HG03039 (cell line): ENCODE data around the gene C11orf58.

Experiments used
- ATAC-seq: cut with Tn5 transposase; IDR thresholded peaks from one replicate; pipeline ENCODE4 v1.9.1; 2021; ENCODE audit warnings: mild to moderate bottlenecking, moderate library complexity; ENCODE audit not compliant: unreplicated experiment

The C11orf58 gene

DNA sequence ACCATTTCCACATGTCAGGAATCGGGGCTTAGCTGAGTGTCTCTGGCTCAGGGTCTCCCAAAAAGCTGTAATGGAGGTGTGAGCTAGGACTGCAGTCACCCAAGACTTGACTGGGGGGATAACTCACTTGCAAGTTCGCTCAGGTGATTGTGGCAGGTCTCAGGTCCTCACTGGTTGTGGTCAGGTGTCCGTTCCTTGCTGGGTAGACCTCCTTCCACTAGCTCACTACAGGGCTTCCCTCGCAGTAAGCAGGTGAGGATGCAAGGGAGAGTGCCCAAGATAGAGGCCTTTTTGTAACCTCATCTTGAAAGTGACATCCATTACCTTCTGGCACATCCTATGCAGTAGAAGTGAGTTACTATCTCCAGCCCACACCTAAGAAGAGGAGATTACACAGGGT is 29.5 kb downstream of the C11orf58 start:
- no peak for ATAC-seq

DNA sequence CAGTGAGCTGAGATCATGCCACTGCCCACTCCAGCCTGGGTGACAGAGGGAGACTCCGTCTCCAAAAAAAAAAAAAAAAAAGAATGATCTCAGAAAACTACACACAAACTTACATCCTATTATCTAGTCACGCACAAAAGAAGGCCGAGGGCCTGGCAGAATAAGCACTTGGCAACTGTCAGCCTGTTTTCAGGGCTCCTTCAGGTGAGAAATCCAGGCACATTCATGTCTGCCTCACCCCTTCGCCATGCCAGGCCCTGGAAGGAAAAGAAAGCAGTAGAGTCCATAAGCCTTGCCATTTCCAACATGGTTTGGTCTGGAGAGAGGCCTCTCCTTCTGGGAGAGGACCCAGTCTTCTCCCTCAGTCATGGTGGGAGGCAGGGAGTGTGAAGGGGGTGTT is 30.9 kb downstream of the C11orf58 start:
- ATAC-seq = no peak

DNA sequence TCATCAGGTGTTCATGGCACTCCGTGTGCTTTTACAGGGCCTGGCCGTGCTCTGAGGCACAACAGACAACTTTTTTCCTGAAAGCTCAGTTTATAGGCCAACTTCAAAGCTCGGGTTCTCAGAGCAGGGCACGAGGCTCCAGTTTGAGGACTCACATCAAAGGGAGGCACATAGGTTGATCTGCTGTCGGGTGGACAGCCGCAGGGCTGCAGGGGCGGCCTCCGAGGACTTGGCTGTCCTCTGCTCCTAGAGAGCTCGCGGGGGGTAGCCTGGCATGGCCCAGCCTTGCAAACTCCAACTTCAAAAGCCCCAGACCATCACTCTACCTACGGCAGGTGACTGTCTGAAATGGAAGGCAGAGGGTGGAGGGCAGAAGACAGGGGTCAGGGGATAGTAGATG is 31.6 kb downstream of the C11orf58 start:
- ATAC-seq = no peak

DNA sequence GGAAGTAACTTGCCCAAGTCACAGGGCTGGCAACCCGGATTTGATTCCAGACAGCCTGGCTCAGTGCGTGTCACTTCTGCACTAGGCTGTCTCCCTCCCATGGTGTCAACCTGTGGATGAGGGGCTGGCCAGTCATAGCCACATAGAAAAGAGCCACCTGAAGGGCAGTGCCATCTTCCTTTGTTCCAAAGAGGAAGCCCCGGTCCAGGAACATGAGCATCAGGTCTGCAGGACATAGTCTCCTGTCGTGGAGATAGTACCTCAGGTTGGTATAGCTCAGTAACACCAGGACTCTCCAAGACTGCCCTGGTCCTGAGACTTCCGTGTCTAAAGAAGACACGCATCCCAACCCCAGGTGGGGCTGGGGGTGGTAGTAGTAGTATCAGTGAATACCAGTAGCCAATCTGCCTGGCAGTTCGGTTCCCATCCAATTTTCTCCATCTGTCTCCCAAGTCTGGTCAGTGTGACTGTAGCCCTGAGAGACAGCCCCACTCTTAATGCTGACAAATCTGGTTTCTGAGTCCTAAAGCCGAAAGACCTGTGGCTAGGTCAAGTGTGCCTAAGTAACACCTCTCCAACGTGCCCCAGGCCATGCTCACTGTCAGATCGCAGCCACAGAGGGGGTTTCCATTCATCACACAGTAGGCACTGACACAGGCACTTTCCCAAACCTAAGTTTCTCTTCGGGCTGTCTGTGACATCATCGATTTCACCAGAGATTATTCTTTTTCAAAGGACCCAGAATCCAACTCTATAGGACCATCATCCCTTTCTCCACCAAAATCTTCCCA is 33.1 kb downstream of the C11orf58 start:
- ATAC-seq = no peak

DNA sequence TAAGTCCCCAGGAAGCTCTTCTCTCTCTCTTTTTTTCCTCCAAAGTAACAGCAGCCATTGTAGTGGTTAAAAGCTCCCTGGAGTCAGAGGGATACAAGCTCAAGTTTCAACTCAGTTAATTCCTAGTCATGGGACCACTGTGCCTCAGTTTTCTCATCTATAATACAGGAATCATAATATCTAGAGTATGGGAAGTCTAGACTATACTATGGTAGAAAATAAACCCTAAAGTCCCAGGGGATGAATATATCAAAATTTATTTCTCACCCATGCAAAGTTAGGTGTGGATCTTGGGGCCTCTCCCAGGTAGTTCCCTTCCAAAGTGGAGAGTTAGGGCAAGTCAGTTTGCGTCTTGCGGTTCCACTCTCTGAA is 33.7 kb downstream of the C11orf58 start:
- ATAC-seq = no peak

DNA sequence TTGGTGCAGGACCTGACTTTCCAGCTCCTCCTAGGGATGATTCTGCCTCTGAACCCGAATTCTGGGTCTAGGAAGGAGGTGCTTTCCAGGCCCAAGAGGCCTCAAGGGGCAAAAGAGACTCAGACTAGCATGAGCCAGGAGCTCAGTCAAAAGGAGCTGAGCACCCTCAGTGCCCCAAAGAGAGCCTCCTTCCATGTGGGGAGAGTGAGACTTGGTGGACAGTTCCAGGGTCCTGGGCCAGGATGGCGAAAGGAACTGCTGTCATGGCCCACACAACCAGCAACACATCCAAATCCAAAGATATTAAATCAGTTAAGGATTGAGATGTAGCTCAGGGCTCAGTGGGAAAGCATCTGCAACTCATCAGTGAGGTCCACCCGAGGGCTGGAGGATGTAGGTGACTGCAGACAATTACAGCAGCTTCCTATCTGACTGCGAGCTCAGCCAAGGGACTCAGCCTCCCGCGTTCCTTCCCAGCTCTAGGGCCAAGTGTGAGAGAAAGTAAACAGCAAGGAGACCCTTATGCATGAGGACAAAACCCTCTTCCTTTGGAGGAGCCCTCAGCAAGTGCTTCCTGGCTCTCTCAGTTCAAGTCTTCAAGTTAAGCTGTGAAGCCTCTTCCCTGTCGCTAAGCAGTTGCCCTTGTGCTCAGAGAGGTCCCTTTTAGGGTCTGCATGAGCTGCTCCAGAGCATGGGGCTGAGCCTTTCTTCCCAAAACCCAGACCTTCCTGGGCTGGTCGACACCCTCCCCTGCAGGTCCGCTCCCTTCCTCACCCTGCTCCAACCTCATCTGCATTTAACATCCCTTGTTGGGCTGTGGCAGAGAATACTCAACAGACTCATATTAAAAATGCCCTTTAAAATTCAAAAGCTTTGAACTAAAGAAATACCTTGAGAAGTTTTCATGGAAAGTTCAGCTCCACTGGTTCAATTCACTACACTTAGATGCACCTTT is 35.8 kb downstream of the C11orf58 start:
- no peak for ATAC-seq

DNA sequence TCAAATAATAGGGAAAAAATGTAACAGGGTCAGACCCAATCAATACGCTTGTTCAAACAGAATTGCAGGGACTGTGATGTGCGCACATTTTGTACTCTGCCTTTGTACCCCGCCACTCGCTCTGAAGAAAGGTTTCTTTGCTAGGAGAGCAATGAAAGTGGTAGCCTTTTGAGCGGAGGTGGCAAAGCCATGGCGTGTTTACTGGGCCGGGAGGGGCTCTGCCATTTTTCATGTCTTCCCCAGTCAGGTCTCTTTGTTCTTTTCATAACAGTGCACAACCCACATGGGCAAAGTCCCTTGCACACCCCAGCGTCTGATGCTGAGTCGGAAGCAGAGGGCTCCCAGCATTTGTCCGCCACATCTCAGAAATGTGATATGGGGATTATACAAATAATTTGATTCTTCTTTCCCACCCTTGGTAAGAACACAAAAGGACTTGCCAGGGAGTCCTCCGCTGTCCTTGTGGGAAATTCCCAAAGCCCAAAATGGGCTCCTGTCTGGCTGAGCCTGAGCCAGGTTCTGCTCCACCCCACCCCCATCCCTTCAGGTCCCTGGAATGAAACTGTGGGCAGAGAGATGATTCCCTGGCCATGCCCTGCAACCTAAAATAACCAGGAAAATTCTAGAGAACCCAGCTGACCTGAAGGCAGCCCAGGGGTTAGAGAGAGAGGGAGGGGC is 36.6 kb downstream of the C11orf58 start:
- ATAC-seq = no peak

DNA sequence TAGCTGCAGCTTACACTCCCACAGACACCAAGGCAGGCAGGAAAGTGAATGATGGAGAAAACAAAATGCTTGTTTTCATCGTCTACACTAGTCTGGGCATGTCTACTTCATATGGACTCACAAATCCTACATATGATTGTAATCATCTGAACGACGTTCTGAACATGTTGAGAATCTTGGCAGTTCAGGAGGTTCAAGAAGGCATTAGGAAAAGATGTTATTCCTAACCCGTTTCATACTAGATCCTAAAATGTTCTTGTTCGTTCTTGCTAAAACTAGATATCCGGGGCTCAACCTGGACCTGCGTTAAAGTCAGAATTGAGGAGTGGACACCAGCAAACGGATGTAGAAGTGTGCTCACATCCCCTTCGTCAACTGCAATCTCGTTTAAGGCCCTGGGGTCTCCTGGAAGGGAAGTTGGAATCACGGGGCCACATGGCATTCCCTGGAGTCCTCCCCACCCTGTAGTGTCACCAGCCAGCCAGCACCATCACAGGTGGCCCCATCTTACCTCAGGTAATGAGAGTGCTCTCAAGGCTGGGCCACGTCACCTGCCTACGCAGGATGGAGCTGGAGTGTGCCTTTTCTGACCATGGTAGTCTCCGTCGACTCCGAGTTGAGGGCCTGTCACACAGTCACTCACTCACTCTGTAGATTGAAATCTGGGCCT is 37.3 kb downstream of the C11orf58 start:
- ATAC-seq = no peak

DNA sequence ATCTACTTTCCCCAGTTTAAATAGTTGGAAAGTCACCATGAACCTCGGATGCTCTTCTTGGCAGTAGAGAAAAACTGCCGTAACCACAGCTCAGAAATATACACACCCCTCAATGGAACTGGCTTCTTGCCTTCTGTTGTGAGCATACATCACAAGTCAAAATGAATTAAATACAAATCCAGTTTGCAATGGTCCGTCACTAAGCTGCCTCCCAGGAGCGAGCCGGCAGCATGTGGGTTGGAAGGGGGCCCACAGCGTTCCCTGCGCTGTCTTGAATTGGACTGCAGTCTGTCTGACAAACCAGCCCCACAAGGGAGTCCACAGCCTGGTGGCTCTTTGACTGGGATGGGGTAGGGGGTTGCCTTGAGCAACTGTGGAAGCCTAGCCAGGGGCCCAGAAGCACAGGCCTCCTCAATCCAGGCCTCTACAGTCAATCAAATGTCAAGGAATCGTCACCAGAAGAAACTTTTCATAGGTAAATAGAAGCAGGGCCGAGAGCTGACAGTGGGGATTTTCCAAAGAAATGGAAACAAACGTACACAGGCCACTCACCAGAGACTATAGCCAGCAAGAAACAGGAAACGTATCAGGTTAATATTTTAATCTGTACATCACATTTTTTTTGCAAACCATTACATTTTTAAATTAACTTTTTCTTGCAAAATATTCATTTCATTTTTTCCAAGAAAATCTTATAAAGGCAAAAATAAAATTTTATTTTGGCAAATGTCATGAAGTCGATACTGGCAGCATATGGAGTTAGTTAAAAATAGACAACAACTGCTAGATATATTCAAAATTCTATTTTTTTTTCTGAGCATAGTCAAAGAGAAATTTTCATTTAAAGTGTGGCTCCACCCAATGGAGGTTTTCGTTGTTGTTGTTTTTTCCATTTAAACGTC is 38.5 kb downstream of the C11orf58 start:
- no peak for ATAC-seq

DNA sequence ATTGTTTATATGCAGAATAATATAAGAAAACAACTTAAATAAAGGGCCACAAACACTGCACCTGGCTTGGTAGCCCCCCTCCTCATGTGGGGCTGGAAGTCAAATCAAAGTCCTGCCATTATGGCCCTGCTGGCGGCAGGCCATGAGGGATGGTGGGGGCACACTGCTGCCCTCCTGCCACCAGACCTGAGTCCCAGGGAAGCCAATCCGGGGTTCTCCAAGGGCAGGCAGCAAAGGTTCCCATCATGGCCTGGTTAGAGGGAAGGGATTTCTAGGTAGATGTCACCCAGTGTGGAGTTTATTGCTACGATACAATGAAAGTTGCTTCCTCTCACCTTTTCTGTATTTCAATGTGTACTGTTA is 39.1 kb downstream of the C11orf58 start:
- no peak for ATAC-seq

DNA sequence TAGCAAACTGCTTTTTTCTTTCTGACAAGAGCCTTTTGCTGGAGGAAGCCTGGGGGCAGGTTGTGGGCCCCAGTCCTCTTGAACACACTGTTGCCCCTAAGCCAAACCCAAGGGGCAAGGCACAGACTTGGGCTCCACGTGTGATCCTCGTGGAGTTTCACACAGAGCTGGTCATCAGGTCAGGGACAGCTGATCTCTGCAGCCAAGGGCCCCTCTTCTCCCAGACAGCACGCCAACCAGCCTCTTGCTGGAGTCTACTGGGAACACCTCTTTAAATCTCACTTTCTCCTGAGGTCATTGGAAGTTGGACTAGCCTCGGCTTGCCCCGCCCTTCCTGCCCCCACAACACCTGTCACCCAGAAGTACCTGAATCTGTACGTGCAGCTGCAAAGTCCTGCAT is 39.8 kb downstream of the C11orf58 start:
- no peak for ATAC-seq

DNA sequence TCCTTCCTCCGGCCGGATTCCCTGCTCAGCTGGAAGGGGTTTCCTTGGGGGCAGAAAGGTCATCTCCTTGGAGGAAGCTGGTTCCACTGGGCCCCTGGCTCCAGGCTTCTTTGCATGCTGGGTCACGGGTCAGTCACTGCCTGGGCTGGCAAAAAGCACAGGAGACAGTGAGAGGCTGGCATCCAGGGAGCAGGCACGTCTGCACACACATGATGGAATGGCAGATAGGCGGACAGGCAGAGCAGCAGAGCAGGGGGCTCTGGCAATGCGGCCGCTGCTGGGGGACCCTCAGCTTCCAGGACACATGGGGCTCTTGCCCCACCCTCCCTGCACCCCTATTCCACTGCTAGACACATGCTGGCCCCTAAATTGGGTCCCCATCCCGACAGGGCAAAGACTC is 40.4 kb downstream of the C11orf58 start:
- ATAC-seq = no peak

DNA sequence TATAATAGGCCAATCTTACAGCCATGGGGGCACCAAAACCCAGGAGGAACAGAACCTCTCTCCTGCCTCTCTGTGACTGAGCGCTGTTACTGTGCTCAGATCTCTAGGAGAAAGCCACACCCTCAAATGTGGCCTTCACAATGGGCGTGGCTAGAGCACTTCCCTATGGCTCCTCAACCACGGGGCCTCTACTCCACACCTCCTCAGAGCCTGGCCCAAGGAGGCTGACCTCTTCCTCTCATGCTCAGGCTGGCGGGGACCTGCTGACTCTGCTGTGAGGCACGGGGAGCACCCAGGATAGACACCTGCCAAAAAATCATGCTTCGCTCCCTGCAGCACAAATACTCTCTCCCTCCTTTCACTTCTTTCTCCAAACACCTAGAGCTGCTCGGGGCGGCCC is 41.0 kb downstream of the C11orf58 start:
- no peak for ATAC-seq

DNA sequence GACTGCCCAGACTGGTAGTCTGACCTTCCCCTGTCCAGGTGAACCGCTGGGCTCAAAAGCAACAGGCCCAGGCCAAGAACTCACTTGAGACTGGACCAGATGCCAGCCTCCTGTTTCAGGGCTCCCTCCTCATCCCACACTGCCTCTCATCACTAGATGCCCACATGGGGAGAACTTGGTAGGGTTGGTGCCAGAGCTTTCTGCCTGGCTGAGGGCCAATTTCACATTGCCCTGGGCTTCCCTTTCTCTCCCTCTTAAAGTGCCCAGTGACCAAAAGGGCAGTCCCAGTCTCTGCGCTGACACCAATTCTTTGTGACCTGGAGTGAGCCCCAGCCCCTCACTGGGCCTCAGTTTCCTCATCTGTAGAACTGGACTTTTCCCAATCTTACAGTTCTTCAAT is 41.7 kb downstream of the C11orf58 start:
- ATAC-seq = no peak

DNA sequence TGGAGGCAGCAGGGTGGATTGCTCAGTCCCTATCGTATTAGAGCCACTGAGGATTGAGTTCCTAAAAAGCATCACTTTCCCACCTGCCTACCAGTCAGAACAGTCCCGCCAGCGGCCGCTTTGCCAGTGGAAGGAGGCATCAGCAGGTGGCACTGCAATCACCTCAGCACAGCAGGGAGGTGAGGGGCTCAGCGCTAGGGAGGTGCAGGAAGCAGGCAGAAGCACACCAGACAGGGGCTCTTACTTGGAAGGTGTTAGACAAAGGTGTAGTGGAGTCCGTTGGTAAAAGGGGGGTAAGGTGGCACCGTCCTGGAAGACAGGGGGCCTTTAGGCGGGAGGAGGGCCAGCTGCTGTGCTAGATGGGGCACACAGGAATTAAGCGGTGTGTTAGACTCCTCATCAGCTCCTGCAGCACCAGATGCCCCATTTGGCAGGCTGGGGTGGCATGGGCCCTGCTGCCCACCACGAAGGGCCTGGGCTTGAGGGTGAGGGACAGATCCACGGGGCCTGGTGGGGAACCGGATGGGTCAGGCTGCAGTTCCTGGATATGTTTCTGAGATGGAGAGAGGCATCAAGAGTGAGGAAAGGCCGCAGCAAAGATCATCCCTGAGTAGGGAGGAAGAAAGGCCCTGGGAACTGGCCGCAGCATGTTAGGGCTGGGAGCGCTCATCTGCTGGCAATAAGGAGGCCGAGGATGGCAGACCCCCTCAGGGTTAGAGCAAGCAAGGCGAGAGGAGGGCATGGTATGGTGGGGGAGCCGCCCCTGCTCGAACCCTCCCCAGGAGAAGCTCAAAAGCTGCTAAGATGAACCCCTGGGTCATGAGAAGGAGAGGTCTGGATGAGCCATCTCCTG is 42.5 kb downstream of the C11orf58 start:
- no peak for ATAC-seq

DNA sequence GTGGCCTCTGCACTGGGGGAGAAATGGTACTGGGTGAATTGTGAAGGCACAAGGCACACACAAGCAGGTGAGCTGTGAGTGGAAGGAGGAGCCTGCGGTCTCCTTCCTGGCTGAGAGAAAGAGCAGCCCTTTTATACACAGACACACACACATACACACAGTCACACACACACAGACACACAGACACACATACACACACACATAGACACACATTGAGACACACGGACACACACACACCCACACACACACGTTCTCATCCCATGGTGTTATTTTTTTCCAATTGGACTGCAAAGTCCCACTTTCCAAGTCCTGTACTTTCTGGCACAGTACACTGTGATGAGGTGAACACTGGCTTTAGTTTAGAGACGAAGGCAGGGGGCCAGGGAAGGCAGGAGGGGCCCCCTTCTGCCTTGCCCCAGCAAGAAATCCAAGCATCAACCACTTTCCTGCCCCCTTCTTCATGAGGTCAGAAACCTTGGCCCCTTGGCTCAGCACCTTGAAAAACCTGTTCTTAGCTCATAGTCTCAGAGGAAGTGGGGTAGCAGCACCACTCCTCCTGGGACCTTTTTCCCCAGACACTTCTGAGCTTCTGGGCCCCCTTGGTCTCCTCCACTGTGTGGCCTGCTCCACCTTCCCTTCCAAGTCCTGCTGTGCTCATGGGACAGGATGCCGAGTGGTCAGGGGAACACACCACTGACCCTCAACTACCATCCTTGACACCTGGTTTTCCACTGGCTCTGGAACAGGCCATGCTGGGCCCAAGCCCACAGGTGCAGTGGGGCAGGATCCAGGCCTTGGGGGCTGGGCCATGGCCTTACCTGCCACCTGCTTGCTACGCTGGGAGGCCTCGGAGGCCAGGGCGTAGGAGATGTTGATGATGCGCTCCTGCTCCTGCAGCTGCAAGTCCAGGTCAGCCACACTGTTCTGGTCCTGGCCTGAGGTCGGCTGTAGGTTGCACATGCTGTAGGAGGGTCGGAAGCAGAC is 43.8 kb downstream of the C11orf58 start:
- ATAC-seq = no peak

DNA sequence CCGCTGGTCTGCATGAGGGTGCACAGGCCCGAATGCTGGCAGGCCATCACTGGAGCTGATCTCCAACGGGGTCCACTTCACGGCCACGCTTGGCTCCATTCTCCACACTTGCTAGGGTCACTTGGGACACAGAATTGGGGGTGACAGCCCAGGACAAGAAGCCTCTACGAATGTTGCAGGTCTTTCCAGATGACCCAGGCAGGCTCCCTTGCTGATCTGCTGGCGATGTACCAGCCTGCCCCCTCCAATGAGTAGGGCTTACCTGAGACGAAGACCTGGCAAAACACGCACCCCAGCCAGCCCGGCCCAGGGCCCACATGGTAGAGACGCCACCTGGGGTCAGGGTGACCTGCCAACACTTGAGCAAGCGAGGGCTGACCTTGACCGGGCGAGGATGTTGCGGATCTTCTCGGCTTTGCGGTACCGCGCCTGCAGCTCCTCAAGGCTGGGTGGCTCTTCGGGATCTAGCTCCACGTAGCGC is 44.9 kb downstream of the C11orf58 start:
- ATAC-seq = no peak

DNA sequence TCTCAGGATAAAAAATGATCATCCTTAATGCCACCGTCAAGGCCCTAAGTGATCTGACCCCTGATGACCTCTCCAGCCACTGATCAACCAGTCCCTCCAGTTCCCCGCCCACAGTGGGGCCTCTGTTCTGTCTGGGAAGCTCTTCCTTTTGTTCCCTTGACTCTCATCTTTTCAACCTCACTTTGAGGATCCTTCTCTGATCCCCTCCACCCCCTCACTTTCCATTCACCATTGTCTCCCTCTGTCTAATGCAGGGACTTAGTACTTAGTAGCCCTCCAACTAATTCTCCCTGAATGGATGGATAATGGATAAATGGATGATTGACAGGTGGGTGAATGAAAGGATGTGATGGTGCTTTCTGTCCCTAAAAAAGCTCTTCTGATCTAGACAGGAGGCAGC is 45.6 kb downstream of the C11orf58 start:
- ATAC-seq = no peak
